ENCODE measurements around the gene CDK6.

DNA sequence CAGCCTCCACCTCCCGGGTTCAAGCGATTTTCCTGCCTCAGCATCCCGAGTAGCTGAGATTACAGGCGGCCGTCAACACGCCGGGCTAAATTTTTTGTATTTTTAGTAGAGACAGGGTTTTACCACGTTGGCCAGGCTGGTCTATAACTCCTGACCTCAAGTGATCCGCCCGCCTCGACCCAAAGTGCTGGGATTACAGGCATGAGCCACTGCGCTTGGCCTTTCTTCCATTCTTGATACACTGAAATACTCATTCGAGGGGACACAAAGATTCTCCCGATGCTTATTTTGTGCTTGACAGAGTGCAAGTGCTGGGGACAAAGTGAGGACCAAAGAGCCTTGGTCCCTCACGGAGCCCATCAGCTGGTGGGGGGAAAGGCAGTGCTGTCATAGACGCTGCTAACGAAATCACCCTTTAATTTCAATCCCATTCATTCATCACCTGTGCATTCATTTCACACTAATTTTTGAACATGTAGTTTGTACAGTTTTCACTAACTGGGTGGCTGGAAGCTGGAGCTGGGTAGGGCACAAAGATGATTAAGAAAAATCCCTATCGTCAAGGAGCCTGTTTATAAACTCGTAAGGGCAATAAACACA, 245.6 kb downstream of the CDK6 start:
- TF ChIP-seq, protein P1, sequence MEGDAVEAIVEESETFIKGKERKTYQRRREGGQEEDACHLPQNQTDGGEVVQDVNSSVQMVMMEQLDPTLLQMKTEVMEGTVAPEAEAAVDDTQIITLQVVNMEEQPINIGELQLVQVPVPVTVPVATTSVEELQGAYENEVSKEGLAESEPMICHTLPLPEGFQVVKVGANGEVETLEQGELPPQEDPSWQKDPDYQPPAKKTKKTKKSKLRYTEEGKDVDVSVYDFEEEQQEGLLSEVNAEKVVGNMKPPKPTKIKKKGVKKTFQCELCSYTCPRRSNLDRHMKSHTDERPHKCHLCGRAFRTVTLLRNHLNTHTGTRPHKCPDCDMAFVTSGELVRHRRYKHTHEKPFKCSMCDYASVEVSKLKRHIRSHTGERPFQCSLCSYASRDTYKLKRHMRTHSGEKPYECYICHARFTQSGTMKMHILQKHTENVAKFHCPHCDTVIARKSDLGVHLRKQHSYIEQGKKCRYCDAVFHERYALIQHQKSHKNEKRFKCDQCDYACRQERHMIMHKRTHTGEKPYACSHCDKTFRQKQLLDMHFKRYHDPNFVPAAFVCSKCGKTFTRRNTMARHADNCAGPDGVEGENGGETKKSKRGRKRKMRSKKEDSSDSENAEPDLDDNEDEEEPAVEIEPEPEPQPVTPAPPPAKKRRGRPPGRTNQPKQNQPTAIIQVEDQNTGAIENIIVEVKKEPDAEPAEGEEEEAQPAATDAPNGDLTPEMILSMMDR (IDR thresholded peaks at IDR 0.05) = no peak
- no peak for TF ChIP-seq EZH2 (IDR thresholded peaks at IDR 0.05)

Measured in neural progenitor cell (in vitro differentiated cells).